ENCODE data around the gene PDZK1.
"Not testable (repeated sequence)": the region's sequence is repeated elsewhere in the genome, so short reads cannot be mapped to it uniquely, and the experiment has no call there.

The PDZK1 gene

GRCh38 chr1:145710291-145711027 is 3.3 kb upstream of the PDZK1 start:
- DNase-seq (ENCODE audit: low read depth in 2 of 2), result no peak

GRCh38 chr1:145708063-145708462 is 895 bp upstream of the PDZK1 start:
- DNase-seq (ENCODE audit: low read depth in 2 of 2), result no peak

- no peak for DNase-seq (ENCODE audit: low read depth in 2 of 2)
Measured at GRCh38 chr1:145706086-145706664, 993 bp downstream of the PDZK1 start.

DNA sequence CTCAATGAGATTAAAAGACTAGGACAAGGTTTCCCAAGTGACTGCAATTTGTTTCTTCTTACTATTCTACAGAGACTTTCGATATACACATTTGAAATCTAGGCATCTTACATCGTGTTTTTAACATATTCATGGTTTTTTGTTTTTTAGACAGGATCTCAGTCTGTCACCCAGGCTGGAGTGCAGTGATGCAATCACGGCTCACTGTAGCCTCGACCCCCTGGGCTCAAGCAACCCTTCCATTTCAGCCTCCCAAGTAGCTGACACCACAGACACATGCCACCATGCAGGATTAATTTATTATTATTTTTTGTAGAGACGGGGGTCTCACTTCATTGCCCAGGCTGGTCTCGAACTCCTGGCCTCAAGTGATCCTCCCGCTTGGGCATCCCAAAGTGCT is 1.5 kb downstream of the PDZK1 start:
- DNase-seq (ENCODE audit: low read depth in 2 of 2), result no peak

GRCh38 chr1:145702826-145703225 is 4.3 kb downstream of the PDZK1 start:
- DNase-seq (ENCODE audit: low read depth in 2 of 2), result no peak

- no peak for DNase-seq (ENCODE audit: low read depth in 2 of 2)
Measured at GRCh38 chr1:145702052-145702451, 5.1 kb downstream of the PDZK1 start.

DNA sequence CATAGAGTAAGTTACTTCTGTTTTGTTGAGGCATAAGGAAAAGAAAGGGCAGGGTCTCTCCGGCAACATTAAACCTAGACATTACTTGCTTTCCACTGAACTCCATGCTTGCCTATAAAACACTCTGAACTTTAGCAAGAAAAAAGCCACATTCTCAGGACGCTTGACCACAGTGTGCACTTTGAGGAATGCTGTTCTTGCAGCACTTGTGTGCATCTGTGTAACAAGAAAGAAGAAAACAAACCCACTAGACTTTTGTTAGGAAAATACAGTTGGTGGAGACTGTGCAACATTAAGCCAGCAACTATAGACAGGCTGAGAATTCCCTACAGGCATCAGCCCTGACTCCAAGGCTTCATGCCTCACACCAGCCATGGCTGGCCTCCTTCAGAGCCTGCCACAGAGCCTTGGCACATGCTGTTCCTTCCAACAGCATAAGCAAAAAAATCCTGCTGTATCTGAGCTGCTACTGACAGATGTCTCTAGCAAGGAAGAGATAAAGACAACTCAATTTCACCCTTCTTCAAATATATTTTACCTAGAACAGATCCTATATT is 5.8 kb downstream of the PDZK1 start:
- no peak for DNase-seq (ENCODE audit: low read depth in 2 of 2)

GRCh38 chr1:145696630-145696960 is 10.6 kb downstream of the PDZK1 start:
- DNase-seq (ENCODE audit: low read depth in 2 of 2), result no peak

DNA sequence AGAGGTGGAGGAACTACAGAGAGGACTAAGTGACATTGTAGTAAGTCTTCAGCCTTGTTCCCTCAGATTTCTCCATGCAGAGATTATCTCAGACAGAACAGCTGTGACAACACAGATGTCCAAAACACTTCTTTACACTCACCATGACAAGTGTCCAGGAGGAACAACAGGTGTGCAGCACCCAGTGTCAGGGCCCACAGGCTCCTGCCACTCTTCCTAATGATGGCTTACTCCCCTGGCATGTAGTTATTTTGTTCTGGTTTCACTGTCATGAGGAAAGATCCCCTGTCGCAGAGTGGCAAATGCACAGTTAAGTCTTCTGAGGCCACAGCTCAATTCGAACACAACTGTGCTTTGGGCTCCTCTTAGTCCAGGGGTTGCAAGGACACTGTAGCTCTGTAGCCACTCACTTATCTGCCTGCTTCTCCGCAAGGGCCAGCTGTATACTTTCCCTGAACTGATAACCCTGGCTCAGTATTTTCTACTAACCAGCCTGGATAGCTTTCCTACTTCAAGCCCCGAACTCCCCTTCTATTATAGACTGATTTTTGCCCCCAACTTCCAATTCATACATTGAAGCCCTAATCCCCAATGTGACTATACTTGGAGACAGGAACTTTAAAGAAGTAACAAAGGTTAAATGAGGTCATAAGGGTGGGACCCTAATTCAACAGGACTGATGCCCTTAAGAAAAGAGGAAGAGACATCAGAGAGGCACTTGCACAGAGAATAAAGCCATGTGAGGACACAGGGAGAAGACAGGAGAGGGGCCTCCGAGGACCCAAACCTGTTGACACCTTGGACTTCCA is 11.1 kb downstream of the PDZK1 start:
- no peak for DNase-seq (ENCODE audit: low read depth in 2 of 2)

- no peak for DNase-seq (ENCODE audit: low read depth in 2 of 2)
Measured at GRCh38 chr1:145692785-145693443, 14.3 kb downstream of the PDZK1 start.

- DNase-seq (ENCODE audit: low read depth in 2 of 2), result peak in 1 of 2 donors; percentile 10
Measured at GRCh38 chr1:145690587-145691558, 16.3 kb downstream of the PDZK1 start.

DNA sequence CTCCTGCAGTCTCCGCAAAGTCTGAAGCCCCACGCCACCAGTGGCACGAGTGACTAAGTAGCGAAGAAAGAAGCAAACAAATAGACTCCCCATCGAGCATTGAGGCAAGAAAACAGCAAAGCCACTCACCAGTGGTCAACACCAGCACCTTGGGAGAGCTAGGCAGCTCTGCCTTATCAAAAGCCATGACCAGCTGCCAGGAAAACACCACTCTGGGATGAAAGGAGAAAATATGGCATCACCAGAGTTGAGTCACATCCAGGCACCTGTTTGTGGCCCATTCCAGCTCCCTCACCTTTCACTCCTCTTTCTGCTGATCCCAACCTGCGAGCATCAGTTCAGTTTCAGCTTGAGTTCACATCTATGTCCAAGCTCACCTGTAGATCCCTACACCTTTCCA is 17.2 kb downstream of the PDZK1 start:
- no peak for DNase-seq (ENCODE audit: low read depth in 2 of 2)

DNA sequence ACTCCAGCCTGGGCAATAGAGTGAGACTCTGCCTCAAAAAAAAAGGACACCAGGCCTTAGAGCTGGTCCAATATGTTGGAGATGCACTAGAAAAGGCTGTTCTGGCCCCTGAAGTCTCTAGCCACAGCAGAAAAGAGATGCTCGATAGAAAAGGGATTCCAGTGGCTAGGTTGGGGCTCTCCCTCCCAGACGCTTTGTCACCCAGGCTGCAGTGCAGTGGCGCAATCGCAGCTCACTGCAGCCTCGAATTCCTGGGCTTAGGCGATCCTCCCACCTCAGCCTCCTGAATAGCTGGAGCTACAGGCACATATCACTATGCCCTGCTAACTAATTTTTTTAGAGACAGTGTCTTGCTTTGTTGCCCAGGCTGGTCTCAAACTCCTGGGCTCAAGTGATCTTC is 18.2 kb downstream of the PDZK1 start:
- no peak for DNase-seq (ENCODE audit: low read depth in 2 of 2)

DNA sequence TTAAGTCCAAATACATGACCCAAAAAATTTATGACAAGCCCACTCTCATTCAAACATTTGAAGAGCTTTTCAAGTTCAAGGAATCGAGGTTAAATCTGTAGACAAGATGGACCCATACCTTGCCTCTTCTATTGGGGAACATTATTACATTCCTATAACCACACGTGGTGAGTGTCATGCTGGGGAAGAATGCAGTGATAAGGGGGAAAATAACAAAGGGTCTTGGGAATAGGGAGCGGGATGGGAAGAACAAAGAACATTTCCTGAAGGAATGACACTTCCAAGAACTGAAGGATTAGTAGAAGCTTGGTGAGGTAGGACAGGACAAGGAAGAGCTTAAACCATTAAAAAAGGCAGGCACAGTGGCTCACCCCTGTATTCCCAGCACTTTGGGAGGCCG is 18.8 kb downstream of the PDZK1 start:
- DNase-seq (ENCODE audit: low read depth in 2 of 2), result no peak

- DNase-seq (ENCODE audit: low read depth in 2 of 2), result not testable (repeated sequence)
Measured at GRCh38 chr1:145686078-145686477, 21.1 kb downstream of the PDZK1 start.

- not testable (repeated sequence) for DNase-seq (ENCODE audit: low read depth in 2 of 2)
Measured at GRCh38 chr1:145684858-145685257, 22.3 kb downstream of the PDZK1 start.

GRCh38 chr1:145673217-145673616 is 34.0 kb downstream of the PDZK1 start:
- not testable (repeated sequence) for DNase-seq (ENCODE audit: low read depth in 2 of 2)

DNA sequence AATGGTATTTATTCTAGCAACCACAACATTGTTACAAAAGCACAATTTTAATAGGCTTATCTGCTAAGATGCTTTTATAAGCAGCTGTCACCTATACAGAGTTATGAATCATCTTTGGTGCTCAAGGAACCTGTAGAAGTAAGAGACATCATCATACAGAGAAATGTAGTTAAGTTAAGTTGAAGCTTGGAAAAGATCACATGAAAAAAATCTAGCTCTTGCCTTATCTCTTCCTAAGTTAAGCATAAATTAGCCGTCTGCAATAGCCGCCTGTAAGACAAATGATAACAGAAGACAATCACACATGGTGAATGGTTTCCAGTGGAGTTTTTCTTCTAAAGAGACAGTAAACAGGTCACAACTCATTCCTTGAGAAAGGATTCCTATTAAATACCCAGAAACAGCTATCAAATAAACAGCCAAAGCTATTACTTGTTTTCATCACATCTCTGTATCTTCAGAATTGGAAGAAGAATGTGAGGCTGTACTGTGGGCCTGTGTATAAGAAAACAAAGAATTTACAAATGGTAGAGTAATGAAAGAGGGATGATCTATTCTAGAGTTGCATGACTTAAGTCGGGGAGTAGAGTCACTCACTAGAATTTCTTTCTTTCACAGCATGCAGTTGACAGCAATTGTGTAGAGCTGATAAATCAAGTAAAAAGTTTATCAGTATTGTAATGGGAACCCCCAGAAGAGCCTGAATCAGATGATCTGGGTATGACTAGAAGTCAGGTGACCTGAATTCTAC is 36.0 kb downstream of the PDZK1 start:
- DNase-seq (ENCODE audit: low read depth in 2 of 2), result not testable (repeated sequence)

DNA sequence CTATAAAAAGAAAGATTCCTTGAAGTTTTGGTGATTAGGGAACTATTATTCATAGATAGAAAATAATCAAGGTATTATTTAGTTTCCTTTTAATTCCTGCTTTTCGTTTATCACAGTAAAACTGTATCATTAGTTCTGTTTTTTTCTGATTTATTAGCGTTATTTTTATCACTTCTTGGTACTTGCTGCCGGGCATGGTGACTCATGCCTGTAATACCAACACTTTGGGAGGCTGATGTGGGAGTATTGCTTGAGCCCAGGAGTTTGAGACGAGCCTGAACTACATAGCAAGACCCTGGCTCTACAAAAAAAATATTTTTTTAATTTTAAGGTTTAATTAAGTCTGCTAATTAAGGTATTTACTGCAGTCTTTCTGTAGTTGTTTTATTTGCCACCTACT is 42.2 kb downstream of the PDZK1 start:
- not testable (repeated sequence) for DNase-seq (ENCODE audit: low read depth in 2 of 2)

DNA sequence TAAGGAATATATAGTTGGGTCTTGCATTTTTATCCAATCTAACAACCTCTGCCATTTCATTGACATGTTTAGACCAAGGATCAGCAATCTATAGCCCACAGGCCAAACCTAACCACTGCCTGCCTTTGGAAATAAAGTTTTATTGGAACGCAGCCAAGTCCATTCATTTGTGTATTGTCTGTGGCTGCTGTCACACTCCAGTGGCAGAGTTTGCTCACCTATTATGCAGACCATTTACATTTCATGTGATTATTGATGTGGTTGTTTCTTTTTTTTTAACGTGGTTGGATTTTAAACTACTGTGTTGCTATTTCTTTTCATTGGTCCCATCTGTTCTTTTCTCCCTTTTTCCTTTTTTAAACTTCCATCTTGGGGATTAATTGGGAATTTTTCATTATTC is 44.7 kb downstream of the PDZK1 start:
- DNase-seq (ENCODE audit: low read depth in 2 of 2), result not testable (repeated sequence)
